ENCODE data around the gene CCDC116. TPM values are rescaled to one million over a fixed set of nuclear protein-coding genes. Genes with fewer than 3 reads are reported as not detected.

CCDC116 gene
- total RNA-seq, 1 donor from 2014 or later = not detected

DNA sequence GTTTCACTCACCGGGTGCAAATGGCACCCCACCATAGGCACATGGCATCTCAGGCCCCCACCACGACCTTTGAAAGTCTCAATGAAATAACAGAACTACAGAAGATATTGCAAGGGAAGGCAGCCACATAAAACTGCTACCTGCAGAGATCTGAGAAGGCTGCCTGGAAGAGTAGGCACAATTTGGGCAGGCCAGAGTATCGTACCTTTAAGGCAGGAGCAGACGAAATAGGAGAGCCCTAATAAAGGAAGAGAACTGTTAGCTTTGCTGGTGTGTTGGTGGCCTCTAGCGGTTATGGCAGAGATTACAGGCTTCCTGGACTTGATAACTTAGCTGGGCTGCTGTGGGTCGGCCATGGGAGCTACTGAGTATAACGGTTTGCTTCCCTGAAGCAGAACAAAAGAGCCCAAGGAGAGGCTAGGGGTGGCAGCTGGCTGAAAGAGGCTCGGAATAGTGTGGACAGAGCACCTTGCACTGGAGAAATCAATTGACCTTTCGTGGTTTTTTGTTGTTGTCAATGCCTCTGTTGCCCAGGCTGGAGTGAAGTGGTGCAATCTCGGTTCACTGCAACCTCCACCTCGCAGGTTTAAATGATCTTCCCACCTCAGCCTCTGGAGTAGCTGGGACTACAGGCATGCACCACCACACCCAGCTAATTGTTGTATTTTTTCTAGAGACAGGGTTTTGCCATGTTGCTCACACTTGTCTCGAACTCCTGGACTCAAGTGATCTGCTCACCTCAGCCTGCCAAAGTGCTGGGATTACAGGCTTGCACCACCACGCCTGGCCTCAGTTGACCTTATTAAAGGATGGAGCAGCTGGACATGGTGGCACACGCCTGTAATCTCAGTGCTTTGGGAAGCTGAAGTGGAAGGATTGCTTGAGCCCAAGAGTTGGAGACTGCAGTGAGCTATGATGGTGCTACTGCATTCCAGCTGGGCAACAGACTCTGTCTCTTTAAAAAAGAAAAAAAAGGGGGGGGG lies 14.3 kb downstream of the CCDC116 start:
- no peak for DNase-seq (ENCODE audit: extremely low spot score in 2 of 2)
- H3K36me3 ChIP-seq = no peaks in the 10 kb centered on the region
- H3K9me3 ChIP-seq = no peaks in the 10 kb centered on the region
- intact Hi-C loops (cut with DNase I) = no loop called here
- H3K27me3 ChIP-seq = no peaks in the 10 kb centered on the region
- H3K4me1 ChIP-seq = peaks cover 30% of the 10 kb centered on the region
- no peak overlapping the region for H3K4me3 ChIP-seq
- TF ChIP-seq POLR2A (IDR thresholded peaks at IDR 0.05) (no peak), POLR2AphosphoS5 (IDR thresholded peaks at IDR 0.05; ENCODE audit: insufficient read depth in 1 of 2, low read depth in 1 of 2) (no peak)
- TF ChIP-seq, protein P1, sequence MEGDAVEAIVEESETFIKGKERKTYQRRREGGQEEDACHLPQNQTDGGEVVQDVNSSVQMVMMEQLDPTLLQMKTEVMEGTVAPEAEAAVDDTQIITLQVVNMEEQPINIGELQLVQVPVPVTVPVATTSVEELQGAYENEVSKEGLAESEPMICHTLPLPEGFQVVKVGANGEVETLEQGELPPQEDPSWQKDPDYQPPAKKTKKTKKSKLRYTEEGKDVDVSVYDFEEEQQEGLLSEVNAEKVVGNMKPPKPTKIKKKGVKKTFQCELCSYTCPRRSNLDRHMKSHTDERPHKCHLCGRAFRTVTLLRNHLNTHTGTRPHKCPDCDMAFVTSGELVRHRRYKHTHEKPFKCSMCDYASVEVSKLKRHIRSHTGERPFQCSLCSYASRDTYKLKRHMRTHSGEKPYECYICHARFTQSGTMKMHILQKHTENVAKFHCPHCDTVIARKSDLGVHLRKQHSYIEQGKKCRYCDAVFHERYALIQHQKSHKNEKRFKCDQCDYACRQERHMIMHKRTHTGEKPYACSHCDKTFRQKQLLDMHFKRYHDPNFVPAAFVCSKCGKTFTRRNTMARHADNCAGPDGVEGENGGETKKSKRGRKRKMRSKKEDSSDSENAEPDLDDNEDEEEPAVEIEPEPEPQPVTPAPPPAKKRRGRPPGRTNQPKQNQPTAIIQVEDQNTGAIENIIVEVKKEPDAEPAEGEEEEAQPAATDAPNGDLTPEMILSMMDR (IDR thresholded peaks at IDR 0.05) = peak; percentile 78 to 88 (median 83)
- H3K27ac ChIP-seq = no peak overlapping the region

DNA sequence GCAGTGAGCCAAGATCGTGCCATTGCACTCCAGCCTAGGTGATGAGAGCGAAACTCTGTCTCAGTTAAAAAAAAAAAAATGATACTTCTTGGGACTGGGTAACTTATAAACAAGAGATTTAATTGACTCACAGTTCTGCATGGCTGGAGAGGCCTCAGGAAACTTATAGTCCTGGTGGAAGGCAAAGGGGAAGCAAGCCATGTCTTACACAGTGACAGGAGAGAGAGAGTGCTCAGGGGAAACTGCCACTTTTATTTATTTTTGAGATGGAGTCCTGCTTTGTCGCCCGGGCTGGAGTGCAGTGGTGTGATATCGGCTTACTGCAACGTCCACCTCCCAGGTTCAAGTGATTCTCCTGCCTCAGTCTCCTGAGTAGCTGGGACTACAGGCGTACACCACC lies 17.7 kb downstream of the CCDC116 start:
- H3K4me3 ChIP-seq = no peak overlapping the region
- peaks cover 24% of the 10 kb centered on the region for H3K4me1 ChIP-seq
- no peaks in the 10 kb centered on the region for H3K9me3 ChIP-seq
- H3K27ac ChIP-seq = no peak overlapping the region
- no peaks in the 10 kb centered on the region for H3K36me3 ChIP-seq
- intact Hi-C loops (cut with DNase I) = no loop called here
- TF ChIP-seq POLR2AphosphoS5 (IDR thresholded peaks at IDR 0.05; ENCODE audit: insufficient read depth in 1 of 2, low read depth in 1 of 2) (no peak), POLR2A (IDR thresholded peaks at IDR 0.05) (no peak)
- TF ChIP-seq, protein P1 (IDR thresholded peaks at IDR 0.05) = no peak
- H3K27me3 ChIP-seq = no peaks in the 10 kb centered on the region
- no peak for DNase-seq (ENCODE audit: extremely low spot score in 2 of 2)

DNA sequence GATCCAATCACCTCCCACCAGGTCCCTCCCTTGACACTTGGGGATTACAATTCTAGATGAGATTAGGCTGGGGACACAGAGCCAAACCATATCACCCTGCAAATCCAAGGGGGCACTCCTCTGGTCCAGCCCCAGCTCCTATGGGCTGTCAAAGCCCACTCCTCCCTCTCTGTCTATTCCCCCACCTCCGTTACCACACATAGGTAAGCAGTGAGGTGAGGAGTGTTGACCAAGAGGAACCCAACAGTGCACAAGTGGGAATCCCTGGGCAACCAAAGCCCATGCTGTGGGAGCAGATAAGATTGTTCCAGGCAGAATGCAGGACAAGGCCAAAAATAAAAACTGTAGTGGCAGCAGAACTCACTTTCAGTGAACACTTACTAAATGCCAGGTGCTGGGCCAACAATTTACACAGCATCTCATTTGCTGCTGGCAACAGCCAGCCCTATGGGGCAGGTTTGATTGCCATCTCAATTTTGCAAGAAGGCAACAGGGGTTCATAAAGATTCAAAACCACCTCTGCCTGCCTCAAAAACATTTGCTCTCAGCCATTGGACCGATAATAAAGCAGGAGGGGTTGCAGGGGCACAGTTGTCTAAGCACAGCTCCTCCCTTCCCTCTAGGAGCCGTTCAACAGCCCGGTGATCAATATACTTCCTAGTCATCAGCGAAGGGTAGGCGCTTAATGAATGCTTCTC lies 18.4 kb downstream of the CCDC116 start:
- intact Hi-C loops (cut with DNase I) = no loop called here
- TF ChIP-seq, protein P1 (IDR thresholded peaks at IDR 0.05) = no peak
- TF ChIP-seq POLR2AphosphoS5 (IDR thresholded peaks at IDR 0.05; ENCODE audit: insufficient read depth in 1 of 2, low read depth in 1 of 2) (no peak), POLR2A (IDR thresholded peaks at IDR 0.05) (no peak)
- no peak for DNase-seq (ENCODE audit: extremely low spot score in 2 of 2)
- H3K9me3 ChIP-seq = no peaks in the 10 kb centered on the region
- no peaks in the 10 kb centered on the region for H3K36me3 ChIP-seq
- H3K27ac ChIP-seq = no peak overlapping the region
- no peaks in the 10 kb centered on the region for H3K27me3 ChIP-seq
- peak overlapping the region; percentile 55 to 93 for H3K4me3 ChIP-seq
- peaks cover 24% of the 10 kb centered on the region for H3K4me1 ChIP-seq

DNA sequence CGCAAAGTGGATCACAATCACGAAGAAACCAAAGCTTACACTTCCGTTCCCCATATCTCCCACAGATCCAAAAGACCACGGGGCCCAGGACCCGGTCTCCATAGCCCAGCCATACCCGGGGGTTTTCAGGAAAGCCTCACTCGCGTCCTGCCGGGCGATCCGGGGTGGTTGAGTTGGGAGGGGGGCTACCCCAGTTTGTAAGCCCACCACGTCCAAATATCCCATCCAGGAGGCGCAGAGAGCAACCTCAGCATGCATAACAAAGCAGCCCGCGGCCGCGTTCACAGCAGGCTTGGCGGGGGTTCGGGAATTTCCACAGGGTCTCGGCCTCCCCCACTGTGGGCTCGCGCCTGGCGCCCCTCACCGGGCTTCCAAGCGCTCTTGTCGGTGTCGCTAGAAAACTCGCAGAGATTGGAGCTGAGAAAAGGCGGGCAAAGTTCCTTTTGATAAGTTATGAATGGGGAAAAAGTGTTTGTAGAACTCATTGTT lies 19.0 kb downstream of the CCDC116 start:
- Histone ChIP-seq H3K27ac (no peak overlapping the region), H3K4me1 (peaks cover 22% of the 10 kb centered on the region), H3K36me3 (no peaks in the 10 kb centered on the region), H3K9me3 (no peaks in the 10 kb centered on the region), H3K4me3 (peak overlapping the region; percentile 55 to 93), H3K27me3 (no peaks in the 10 kb centered on the region)
- DNase-seq (ENCODE audit: extremely low spot score in 2 of 2) = no peak
- TF ChIP-seq POLR2A (IDR thresholded peaks at IDR 0.05) = no peak
- no peak for TF ChIP-seq POLR2AphosphoS5 (IDR thresholded peaks at IDR 0.05; ENCODE audit: insufficient read depth in 1 of 2, low read depth in 1 of 2)
- TF ChIP-seq, protein P1 (IDR thresholded peaks at IDR 0.05) = no peak
- intact Hi-C loops (cut with DNase I) = no loop called here

Data from vagina (tissue), 2 donors.